Ovary (tissue), 3 donors: ENCODE measurements around the gene WNT2.

Experiments used
- CTCF ChIP-seq, 3 donors: fragments of 450-650 bp in 2 of 3; fragments of 200-600 bp in 1 of 3; IDR thresholded peaks; one replicate each; pipeline versions ENCODE4 v1.5.1 to v1.8.0; 2016 to 2022; ENCODE audit warnings: antibody characterized with exemption in 3 of 3, mild to moderate bottlenecking in 1 of 3
- POLR2A ChIP-seq: fragments of 450-650 bp; IDR thresholded peaks from one replicate; pipeline ENCODE4 v1.6.1; 2017; ENCODE audit warnings: antibody characterized with exemption, mild to moderate bottlenecking, moderate library complexity
- donor health status: DM: no; HTN: no; CAD: no.

GRCh38 chr7:117322741-117323304, at the start of gene WNT2:
- TF ChIP-seq CTCF (IDR thresholded peaks at IDR 0.05) = no peak
- TF ChIP-seq POLR2A = no peak
